ENCODE measurements around the gene STRBP. TPM values are rescaled to one million over a fixed set of nuclear protein-coding genes. Genes with fewer than 3 reads are reported as not detected.

Gene STRBP
- total and polyA plus RNA-seq, 12 donors: 4.2 to 12.4 (median 8.1) TPM

GRCh38 chr9:123216251-123216797, 52.1 kb downstream of the STRBP start:
- H3K4me1 ChIP-seq (replicated peaks in 1 of 2): no peaks in the 10 kb centered on the region
- H3K36me3 ChIP-seq (replicated peaks in 1 of 2): no peaks in the 10 kb centered on the region
- DNase-seq: no peak
- H3K27me3 ChIP-seq: no peaks in the 10 kb centered on the region
- H3K9me3 ChIP-seq (replicated peaks in 1 of 3): peaks cover 0 to under 1% (median 0%) of the 10 kb centered on the region in 3 donors
- H3K4me3 ChIP-seq: no peak overlapping the region
- TF ChIP-seq, protein P1, sequence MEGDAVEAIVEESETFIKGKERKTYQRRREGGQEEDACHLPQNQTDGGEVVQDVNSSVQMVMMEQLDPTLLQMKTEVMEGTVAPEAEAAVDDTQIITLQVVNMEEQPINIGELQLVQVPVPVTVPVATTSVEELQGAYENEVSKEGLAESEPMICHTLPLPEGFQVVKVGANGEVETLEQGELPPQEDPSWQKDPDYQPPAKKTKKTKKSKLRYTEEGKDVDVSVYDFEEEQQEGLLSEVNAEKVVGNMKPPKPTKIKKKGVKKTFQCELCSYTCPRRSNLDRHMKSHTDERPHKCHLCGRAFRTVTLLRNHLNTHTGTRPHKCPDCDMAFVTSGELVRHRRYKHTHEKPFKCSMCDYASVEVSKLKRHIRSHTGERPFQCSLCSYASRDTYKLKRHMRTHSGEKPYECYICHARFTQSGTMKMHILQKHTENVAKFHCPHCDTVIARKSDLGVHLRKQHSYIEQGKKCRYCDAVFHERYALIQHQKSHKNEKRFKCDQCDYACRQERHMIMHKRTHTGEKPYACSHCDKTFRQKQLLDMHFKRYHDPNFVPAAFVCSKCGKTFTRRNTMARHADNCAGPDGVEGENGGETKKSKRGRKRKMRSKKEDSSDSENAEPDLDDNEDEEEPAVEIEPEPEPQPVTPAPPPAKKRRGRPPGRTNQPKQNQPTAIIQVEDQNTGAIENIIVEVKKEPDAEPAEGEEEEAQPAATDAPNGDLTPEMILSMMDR (IDR thresholded peaks at IDR 0.05): no peak
- no peak for TF ChIP-seq POLR2A (IDR thresholded peaks at IDR 0.05)
- no peak overlapping the region for H3K27ac ChIP-seq
- WGBS, 4 donors: 75 to 86% (median 77%) methylated on average over 5 of the region's 5 CpGs
- intact Hi-C loops (cut with DNase I): no loop called here

DNA sequence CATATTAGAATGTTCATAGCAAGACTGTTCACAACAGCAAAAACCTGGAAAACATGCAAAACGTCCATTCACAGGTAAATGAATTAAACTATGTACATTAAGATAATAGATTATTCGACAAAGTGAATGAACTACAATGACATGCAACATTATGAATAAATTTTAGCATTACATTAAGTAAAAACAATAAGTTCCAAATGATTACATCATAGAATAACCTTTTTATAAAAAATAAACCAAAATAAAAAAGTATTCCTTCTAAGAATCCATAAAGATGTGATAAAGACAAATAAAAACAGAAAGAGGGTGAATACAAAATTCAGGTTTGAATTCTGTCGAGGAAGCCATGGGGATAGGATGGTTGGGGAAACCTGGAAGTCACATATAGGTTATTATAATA, 57.3 kb downstream of the STRBP start:
- intact Hi-C loops (cut with DNase I): no loop called here
- WGBS, 4 donors: 91 to 95% (median 92%) methylated on average over 3 of the region's 3 CpGs
- no peak overlapping the region for H3K27ac ChIP-seq
- no peaks in the 10 kb centered on the region for H3K4me1 ChIP-seq (replicated peaks in 1 of 2)
- DNase-seq: no peak
- no peaks in the 10 kb centered on the region for H3K36me3 ChIP-seq (replicated peaks in 1 of 2)
- H3K27me3 ChIP-seq: no peaks in the 10 kb centered on the region
- TF ChIP-seq, protein P1 (IDR thresholded peaks at IDR 0.05): no peak
- TF ChIP-seq POLR2A (IDR thresholded peaks at IDR 0.05): no peak
- no peak overlapping the region for H3K4me3 ChIP-seq
- H3K9me3 ChIP-seq (replicated peaks in 1 of 3): no peaks in the 10 kb centered on the region

- H3K36me3 ChIP-seq (replicated peaks in 1 of 2): no peaks in the 10 kb centered on the region
- no peak for DNase-seq
- no peak overlapping the region for H3K4me3 ChIP-seq
- 93 to 100% (median 100%) methylated on average over 1 of the region's 1 CpG for WGBS, 4 donors
- H3K27me3 ChIP-seq: no peaks in the 10 kb centered on the region
- intact Hi-C loops (cut with DNase I): no loop called here
- no peaks in the 10 kb centered on the region for H3K9me3 ChIP-seq (replicated peaks in 1 of 3)
- H3K4me1 ChIP-seq (replicated peaks in 1 of 2): no peaks in the 10 kb centered on the region
- TF ChIP-seq, protein P1 (IDR thresholded peaks at IDR 0.05): no peak
- TF ChIP-seq POLR2A (IDR thresholded peaks at IDR 0.05): no peak
- H3K27ac ChIP-seq: no peak overlapping the region
These were observed 59.7 kb downstream of the STRBP start for GRCh38 chr9:123208626-123209174.

DNA sequence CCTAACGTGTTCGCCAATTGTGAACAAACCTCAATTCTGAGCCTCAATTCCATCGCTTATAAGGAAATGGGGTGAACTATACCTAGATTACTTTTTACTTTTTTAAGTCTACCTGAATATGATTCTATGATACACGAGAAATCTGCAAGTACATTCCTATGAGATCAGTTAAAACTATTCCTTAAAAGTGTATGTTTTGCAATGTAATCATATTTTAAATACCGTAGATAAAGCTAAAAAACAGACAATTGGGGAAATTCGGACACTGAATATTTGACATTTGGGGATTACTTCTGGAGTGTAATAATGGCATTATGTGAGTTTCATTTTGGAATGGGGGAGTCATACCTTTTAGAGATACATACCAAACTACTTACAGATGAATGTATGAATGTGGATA, 62.3 kb downstream of the STRBP start:
- WGBS, 4 donors: 96 to 99% (median 97%) methylated on average over 6 of the region's 6 CpGs
- no peaks in the 10 kb centered on the region for H3K4me1 ChIP-seq (replicated peaks in 1 of 2)
- no peak overlapping the region for H3K4me3 ChIP-seq
- TF ChIP-seq, protein P1 (IDR thresholded peaks at IDR 0.05): no peak
- no peak for TF ChIP-seq POLR2A (IDR thresholded peaks at IDR 0.05)
- H3K36me3 ChIP-seq (replicated peaks in 1 of 2): no peaks in the 10 kb centered on the region
- H3K27ac ChIP-seq: no peak overlapping the region
- intact Hi-C loops (cut with DNase I): no loop called here
- H3K27me3 ChIP-seq: no peaks in the 10 kb centered on the region
- no peak for DNase-seq
- H3K9me3 ChIP-seq (replicated peaks in 1 of 3): no peaks in the 10 kb centered on the region
